Common myeloid progenitor, CD34-positive (primary cell): ENCODE measurements around the gene TRAPPC14.
"Not testable (repeated sequence)": the region's sequence is repeated elsewhere in the genome, so short reads cannot be mapped to it uniquely, and the experiment has no call there.

Experiments
- CTCF ChIA-PET: fragments of 350-600 bp; sonication (Branson Sonifier 250); formaldehyde crosslinking; loops from one replicate; lab custom pipeline; 2021; ENCODE audit warnings: antibody characterized with exemption; lab: Charles Lee
- POLR2A ChIA-PET: fragments of 350-600 bp; sonication (Branson Sonifier 250); formaldehyde crosslinking; loops from one replicate; lab custom pipeline; 2021; ENCODE audit warnings: antibody characterized with exemption; lab: Charles Lee
- DNase-seq, 3 donors: peaks; one replicate each; pipeline versions ENCODE4 v3.0.0 to v3.0.0-alpha.2; 2013
- H3K27ac ChIP-seq, 2 experiments: 1 replicate in 1 of 2; 2 replicates in 1 of 2; pipeline ENCODE4 v1.7.0; 2013; ENCODE audit warnings: inconsistent platforms in 2 of 2, low read length in 2 of 2, mild to moderate bottlenecking in 2 of 2, low read depth in 1 of 2, moderate library complexity in 1 of 2; ENCODE audit not compliant: severe bottlenecking in 2 of 2, insufficient read depth in 1 of 2, poor library complexity in 1 of 2
- H3K27me3 ChIP-seq, 5 experiments: replicated peaks in 2 of 5; 1 replicate in 3 of 5; 2 replicates in 2 of 5; pipeline versions ENCODE4 v1.6.1 to v1.7.0; 2013; ENCODE audit warnings: low read length in 4 of 5, mild to moderate bottlenecking in 2 of 5, moderate library complexity in 2 of 5, inconsistent platforms in 1 of 5; ENCODE audit not compliant: insufficient read depth in 5 of 5, control insufficient read depth in 4 of 5
- H3K36me3 ChIP-seq, 4 experiments: 1 replicate in 2 of 4; 2 replicates in 2 of 4; pipeline versions ENCODE4 v1.6.1 to v1.7.0; 2013; ENCODE audit warnings: low read length in 3 of 4, control low read depth in 1 of 4, mild to moderate bottlenecking in 1 of 4; ENCODE audit not compliant: control insufficient read depth in 4 of 4, insufficient read depth in 4 of 4
- H3K4me1 ChIP-seq, 4 experiments: 1 replicate in 3 of 4; 2 replicates in 1 of 4; pipeline versions ENCODE4 v1.6.1 to v1.7.1; 2013; ENCODE audit warnings: low read length in 3 of 4, mild to moderate bottlenecking in 3 of 4, control low read depth in 1 of 4, inconsistent platforms in 1 of 4, moderate library complexity in 1 of 4; ENCODE audit not compliant: control insufficient read depth in 4 of 4, insufficient read depth in 4 of 4; ENCODE audit errors: control extremely low read depth in 1 of 4
- H3K4me3 ChIP-seq, 7 experiments: 1 replicate in 4 of 7; 2 replicates in 3 of 7; pipeline versions ENCODE4 v1.5.1 to v1.7.0; 2013; ENCODE audit warnings: mild to moderate bottlenecking in 7 of 7, low read length in 6 of 7, moderate library complexity in 6 of 7, inconsistent platforms in 2 of 7, low read depth in 2 of 7, control low read depth in 1 of 7; ENCODE audit not compliant: insufficient read depth in 4 of 7, control insufficient read depth in 1 of 7; ENCODE audit errors: extremely low read depth in 1 of 7
- H3K9me3 ChIP-seq, 5 experiments: 1 replicate in 4 of 5; 2 replicates in 1 of 5; pipeline versions ENCODE4 v1.6.1 to v1.7.1; 2013; ENCODE audit warnings: low read length in 4 of 5, mild to moderate bottlenecking in 2 of 5, inconsistent platforms in 1 of 5, low read depth in 1 of 5, moderate library complexity in 1 of 5; ENCODE audit not compliant: control insufficient read depth in 4 of 5, insufficient read depth in 2 of 5; ENCODE audit errors: control extremely low read depth in 1 of 5
- WGBS: methylation state at CpG from one replicate; pipeline ENCODE4 v1.1.5; 2013; ENCODE audit not compliant: insufficient coverage; 5-methylcytosine and 5-hydroxymethylcytosine counted together

The TRAPPC14 gene

DNA sequence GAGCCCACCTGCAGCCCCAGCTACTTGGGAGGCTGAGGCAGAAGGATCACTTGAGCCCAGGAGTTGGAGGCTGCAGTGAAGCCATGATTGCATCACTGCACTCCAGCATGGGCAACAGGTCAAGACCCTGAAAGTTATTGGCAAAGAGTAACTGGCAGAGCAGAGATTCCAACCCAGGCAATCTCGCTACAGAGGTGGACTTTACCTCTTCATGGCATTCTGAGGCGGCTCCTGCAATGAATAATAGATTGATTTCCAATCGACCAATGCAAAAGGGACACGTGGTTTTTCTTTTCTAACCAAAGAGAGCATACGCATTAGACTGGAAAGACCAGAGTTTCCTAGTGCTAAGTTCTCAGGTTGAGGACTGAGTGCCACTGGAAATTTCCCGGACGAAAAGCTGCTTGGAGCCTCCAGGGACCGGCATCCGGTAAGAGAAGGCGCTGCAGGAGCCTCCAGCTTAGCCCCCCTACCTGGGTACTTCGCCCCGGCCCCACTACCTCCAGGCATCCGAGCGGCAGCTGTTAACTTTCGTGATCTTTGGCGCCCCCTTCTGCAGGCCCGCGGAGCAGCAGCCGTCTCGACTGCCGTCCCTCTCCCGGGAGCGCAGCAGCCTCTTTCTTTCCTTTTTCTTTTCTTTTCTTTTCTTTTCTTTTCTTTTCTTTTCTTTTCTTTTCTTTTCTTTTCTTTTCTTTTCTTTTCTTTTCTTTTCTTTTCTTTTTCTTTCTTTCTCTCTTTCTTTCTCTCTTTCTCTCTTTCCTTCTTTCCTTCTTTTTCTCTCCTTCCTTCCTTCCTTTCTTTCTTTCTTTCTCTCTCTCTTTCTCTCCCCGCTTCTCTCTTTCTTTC, 27.7 kb downstream of the TRAPPC14 start:
- no peaks in the 10 kb centered on the region for H3K27me3 ChIP-seq
- peak; percentile 61 to 77 (median 74) for DNase-seq
- peaks cover 0 to 24% (median 23%) of the 10 kb centered on the region in 4 experiments for H3K4me1 ChIP-seq
- ChIA-PET POLR2A (interaction anchor here (1.1 kb wide), 1 partner anchor 49 kb away, joined by 4 read pairs; no protein-coding TSS in a partner anchor), CTCF (interaction anchor here (0.7 to 11.4 kb wide), 16 partner anchors 10 to 88 kb away, joined by 3 to 127 read pairs (median 4); partner anchors contain the start of genes AP4M1, LAMTOR4, MCM7 and PVRIG)
- H3K27ac ChIP-seq, result no peak overlapping the region
- H3K9me3 ChIP-seq, result no peaks in the 10 kb centered on the region
- H3K4me3 ChIP-seq, result peak overlapping the region in 2 of 7 experiments; percentile 4 to 59
- 16% methylated on average over 22 of the region's 24 CpGs for WGBS
- H3K36me3 ChIP-seq, result no peaks in the 10 kb centered on the region

DNA sequence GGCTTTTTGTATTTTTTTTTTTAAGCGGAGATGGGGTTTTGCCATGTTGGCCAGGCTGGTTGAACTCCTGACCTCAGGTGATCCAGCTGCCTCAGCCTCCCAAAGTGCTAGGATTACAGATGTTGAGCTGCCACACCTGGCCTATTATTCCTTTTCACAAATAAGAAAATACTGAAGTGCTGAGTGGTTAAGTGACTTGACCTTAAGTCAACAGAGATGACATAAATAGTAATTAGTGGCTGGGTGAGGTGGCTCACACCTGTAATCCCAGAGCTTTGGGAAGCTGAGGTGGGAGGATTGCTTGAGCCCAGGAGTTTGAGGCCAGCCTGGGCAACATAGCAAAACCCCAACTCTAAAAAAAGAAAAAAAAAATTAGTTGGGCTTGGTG, 28.3 kb downstream of the TRAPPC14 start:
- POLR2A ChIA-PET, result interaction anchor here (0.6 kb wide), 1 partner anchor 722 kb away, joined by 4 read pairs; the partner anchor contains the start of genes BUD31 and PDAP1
- not testable (repeated sequence) for H3K9me3 ChIP-seq, H3K36me3 ChIP-seq, H3K27me3 ChIP-seq, H3K27ac ChIP-seq, DNase-seq, H3K4me3 ChIP-seq
- peaks cover 0 to 28% (median 24%) of the 10 kb centered on the region in 4 experiments for H3K4me1 ChIP-seq
- WGBS, result 100% methylated on average over 1 of the region's 1 CpG
- CTCF ChIA-PET, result interaction anchor here (0.7 to 11.4 kb wide), 15 partner anchors 9 to 89 kb away, joined by 3 to 127 read pairs (median 5); partner anchors contain the start of genes AP4M1, LAMTOR4, MCM7 and PVRIG

- POLR2A ChIA-PET, result interaction anchor here (0.5 to 1.6 kb wide), 5 partner anchors 27 to 707 kb away, joined by 3 to 6 read pairs (median 3); partner anchors contain the start of genes AP4M1 and MCM7
- DNase-seq, result no peak
- Histone ChIP-seq H3K36me3 (peaks cover 0 to 6% (median 0%) of the 10 kb centered on the region in 4 experiments), H3K27me3 (no peaks in the 10 kb centered on the region), H3K27ac (no peak overlapping the region), H3K4me3 (peak overlapping the region in 1 of 7 experiments; percentile 84), H3K4me1 (peaks cover 0 to 35% (median 26%) of the 10 kb centered on the region in 4 experiments), H3K9me3 (no peaks in the 10 kb centered on the region)
- no CpG with 5 or more reads among the region's 1 CpG for WGBS
- CTCF ChIA-PET, result interaction anchor here (0.6 to 11.4 kb wide), 10 partner anchors 10 to 215 kb away, joined by 3 to 127 read pairs (median 3); partner anchors contain the start of genes MCM7 and PVRIG
These were observed 29.9 kb downstream of the TRAPPC14 start for GRCh38 chr7:100128637-100128963.

DNA sequence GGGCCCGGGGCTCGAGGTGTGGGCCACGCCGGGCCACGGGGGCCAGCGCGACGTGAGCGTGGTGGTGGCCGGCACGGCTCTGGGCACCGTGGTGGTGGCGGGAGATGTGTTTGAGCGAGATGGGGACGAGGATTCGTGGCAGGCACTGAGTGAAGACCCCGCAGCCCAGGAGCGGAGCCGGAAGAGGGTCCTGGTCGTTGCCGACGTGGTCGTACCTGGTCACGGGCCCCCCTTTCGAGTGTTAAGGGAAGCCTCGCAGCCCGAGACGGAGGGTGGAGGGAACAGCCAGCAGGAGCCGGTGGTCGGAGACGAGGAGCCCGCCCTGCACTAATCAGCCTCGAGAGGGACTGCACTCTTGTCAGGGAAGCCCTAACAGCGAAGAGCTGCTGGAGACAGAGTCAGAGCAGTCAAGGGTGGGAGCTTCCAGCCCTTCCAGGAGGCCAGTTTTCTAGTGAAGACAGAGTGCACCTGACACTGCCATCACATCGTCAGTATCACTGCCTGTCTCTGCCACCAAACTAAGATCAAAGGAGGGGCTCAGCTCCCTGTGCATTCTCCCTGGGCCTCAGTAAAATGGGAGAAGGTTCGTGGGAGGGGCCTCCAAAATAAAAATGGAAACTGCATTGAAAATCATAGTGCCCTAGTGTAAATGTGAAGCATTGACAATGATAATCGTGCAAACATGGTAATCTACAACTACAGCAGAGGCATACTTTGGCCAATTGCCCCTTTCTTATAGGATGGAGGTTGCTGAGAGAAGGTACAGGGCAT, 30.5 kb downstream of the TRAPPC14 start:
- H3K36me3 ChIP-seq, result peaks cover 0 to 6% (median 0%) of the 10 kb centered on the region in 4 experiments
- ChIA-PET CTCF (interaction anchor here (0.6 to 11.4 kb wide), 10 partner anchors 11 to 215 kb away, joined by 3 to 127 read pairs (median 3); partner anchors contain the start of genes MCM7 and PVRIG), POLR2A (interaction anchor here (0.5 to 1.8 kb wide), 6 partner anchors 26 to 707 kb away, joined by 3 to 7 read pairs (median 4); partner anchors contain the start of genes AP4M1 and MCM7)
- 1% methylated on average over 20 of the region's 37 CpGs for WGBS
- peak overlapping the region in 1 of 2 experiments; percentile 98 for H3K27ac ChIP-seq
- no peaks in the 10 kb centered on the region for H3K27me3 ChIP-seq
- peak; percentile 34 to 58 (median 48) for DNase-seq
- H3K4me1 ChIP-seq, result peaks cover 0 to 35% (median 26%) of the 10 kb centered on the region in 4 experiments
- no peaks in the 10 kb centered on the region for H3K9me3 ChIP-seq
- peak overlapping the region; percentile 62 to 97 (median 84) for H3K4me3 ChIP-seq

DNA sequence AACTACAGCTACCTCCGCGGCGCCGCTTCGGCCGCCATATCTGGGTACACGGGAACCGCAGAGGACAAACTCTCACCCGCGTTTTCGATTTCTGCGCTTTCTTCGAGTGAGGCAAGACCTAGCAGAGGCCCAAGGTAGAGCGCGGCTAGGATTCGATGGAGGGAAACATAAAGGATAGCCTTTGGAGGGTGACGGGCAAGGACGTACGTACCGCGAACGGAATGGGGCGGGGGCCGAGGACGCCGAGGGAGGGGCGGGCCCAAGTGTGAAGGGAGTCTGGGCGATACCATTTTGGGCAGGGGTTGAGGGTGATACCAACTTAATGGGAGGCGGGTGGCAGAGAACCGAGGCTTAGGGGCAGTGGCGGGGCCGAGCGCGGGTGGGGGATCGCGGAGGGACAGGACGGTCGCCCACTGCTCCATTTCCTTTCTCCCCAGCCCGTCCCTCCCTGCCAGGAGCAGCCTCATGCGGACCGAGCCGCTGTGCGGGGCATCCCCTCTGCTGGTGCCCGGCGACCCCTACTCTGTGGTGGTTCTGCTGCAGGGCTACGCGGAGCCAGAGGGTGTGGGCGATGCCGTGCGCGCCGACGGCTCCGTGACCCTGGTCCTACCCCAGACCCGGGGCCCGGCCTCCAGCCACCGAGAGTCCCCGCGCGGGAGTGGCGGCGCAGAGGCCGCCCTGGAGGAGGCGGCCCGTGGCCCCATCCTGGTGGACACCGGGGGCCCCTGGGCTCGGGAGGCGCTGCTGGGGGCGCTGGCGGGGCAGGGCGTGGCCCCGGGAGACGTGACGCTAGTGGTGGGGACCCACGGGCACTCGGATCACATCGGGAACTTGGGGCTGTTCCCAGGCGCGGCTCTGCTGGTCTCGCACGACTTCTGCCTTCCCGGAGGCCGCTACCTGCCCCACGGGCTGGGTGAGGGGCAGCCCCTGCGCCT, 31.3 kb downstream of the TRAPPC14 start, which contains the start of gene MBLAC1:
TSS of gene MBLAC1 (plus strand) at position 37 of the 935 bp plus-strand sequence. CDS start at position 466, 429 bp downstream.
- ChIA-PET CTCF (interaction anchor here (1.3 to 11.4 kb wide), 4 partner anchors 10 to 92 kb away, joined by 3 to 127 read pairs (median 4); partner anchors contain the start of gene PVRIG), POLR2A (interaction anchor here (0.6 to 1.8 kb wide), 4 partner anchors 25 to 302 kb away, joined by 3 to 10 read pairs (median 6); partner anchors contain the start of genes AP4M1, MCM7 and MEPCE)
- peaks cover 0 to 6% (median under 1%) of the 10 kb centered on the region in 4 experiments for H3K36me3 ChIP-seq
- no peaks in the 10 kb centered on the region for H3K27me3 ChIP-seq
- H3K4me3 ChIP-seq, result peak within 1 kb of the TSS; percentile 62 to 97 (median 84)
- WGBS, result under 1% methylated on average over 69 of the region's 85 CpGs
- peak within 1 kb of the TSS; percentile 93 to 98 for H3K27ac ChIP-seq
- peaks cover 0 to 35% (median 26%) of the 10 kb centered on the region in 4 experiments for H3K4me1 ChIP-seq
- H3K9me3 ChIP-seq, result no peaks in the 10 kb centered on the region
- peak; percentile 94 to 97 (median 97) for DNase-seq
